Ammon's horn (tissue), 1 donor: Measurements from ENCODE around the gene C1orf50.
"Not testable (repeated sequence)": the region's sequence is repeated elsewhere in the genome, so short reads cannot be mapped to it uniquely, and the experiment has no call there.

Experiments
- DNase-seq: peaks from one replicate; pipeline ENCODE4 v3.0.0-alpha.2; 2016; ENCODE audit warnings: low spot score

C1orf50 gene

DNA sequence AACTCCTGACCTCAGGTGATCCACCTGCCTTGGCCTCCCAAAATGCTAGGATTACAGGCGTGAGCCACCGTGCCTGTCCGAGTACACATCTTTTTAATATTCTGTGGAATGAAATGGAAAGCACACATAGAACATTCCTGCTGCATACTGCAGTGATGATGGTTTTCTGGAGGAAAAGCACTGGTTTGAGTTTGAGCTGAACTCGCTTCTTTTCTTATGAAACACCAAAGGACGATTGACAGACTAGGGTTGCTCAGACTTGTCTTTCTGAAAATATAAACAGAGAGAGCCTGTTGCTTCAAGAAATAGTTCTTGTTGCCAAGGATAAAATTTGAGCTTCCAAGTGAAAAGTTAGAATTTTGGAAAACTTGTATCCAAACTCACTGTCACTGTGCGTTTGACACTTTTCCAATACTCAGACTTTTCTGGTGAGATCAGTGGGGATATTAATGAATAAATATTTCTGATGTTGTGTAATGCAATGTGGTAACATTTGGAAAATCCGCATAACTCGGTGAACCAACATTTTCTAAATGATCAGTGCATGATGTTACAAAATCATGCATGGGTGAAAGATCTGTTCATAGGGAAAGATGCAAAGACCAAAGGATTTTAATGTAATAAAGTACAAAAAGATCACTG lies 34.9 kb downstream of the C1orf50 start:
- no peak for DNase-seq

DNA sequence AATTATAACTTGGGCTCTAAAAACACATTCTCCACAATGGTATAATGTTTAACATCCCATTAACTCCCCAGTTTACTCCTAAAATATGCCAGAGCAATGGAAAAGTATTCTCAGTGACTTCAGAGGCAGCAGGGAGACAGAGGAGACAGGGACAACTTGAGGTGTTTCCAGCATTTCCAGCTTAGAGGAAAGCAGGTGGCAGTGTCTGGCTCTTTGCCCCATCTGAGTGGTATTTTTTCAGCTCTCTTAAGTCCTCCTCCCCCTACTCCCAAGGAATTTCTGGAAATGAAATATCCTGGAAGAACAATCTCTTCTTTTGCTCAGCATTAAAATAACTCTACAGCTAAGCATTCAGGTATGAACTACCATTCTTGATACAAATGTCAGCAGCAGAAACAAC lies 39.1 kb downstream of the C1orf50 start:
- DNase-seq: no peak

DNA sequence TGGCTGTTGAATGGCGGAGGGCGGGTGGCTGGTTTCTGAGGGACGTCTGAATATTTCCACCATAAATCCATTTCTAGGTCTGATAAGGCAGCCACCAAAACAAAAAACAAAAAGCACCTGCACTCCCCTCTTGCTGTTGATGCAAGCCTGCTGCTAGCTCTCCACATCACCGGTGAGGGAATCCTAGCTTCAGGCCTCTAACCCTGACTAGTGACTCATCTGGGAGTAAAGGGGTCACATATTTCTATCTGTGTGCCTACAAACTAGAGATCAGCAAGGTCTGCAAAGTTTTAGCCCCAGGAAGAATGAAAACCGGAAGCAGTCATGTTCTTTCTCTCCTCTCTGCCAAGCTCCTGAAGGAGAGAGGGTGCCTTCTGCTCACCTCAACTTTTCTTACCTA lies 39.5 kb downstream of the C1orf50 start:
- no peak for DNase-seq

DNA sequence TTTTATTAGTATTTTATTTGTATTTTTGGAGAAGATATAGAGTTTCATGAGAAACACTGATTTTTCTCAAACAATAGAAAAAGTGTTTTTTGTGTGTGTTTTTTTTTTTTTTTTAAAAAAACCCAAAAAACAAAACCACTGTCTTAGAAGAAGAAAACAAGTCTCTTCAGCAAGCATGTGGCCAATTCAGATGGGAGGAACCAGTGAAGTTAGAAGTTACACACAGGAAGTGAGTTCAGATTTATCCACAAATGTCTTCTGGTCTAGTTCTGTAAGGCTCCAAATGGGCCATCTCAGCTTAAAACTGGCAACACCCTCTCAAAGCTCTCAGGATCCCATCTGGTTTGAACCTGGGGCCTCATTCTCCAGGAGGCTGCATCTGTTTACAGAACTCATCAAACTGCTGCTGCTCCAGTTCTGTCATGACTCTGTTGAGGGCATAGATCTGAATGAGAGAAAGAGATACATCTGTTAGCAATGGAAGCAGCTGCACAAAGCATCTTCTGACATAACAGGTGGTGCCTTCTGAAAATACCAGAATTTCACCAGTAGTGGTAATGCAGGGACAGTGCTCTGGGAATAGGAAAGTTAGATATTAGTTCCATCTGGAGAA lies 40.1 kb downstream of the C1orf50 start:
- DNase-seq: no peak

DNA sequence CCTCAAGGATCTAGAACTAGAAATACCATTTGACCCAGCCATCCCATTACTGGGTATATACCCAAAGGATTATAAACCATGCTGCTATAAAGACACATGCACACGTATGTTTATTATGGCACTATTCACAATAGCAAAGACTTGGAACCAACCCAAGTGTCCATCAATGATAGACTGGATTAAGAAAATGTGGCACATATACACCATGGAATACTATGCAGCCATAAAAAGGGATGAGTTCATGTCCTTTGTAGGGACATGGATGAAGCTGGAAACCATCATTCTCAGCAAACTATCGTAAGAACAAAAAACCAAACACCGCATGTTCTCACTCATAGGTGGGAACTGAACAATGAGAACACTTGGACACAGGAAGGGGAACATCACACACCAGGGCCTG lies 47.8 kb downstream of the C1orf50 start:
- DNase-seq: not testable (repeated sequence)

DNA sequence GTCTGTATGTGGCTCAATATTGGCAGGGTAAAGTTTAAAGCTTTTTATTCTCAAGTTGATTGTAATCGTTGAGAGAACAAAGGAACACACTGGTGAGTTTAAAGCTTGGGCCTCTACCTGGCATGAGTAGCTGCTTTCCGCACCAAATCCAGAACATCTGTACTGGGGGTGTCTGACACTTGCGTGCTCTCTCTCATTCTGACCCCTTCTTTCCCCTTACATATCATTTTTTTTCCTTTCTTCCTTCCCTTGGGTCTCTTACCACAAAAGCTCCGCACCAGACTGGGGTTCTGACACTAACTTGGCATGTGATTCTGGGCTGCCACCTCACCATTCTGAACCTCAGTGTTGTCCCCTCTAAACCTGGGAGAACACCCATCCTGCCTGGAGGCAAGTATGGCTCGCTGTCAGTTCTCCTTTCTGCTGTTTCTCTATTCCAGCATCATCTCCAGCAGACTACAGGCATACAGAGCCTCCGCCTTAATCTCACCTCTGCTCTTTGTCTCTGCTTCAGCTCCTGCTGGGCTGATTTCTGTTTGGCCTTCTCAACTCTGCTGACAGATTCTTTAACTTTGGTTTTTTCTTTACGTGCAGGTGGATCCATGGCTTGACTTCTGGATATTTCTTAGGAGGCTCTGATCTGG lies 49.0 kb downstream of the C1orf50 start:
- peak; percentile 35 for DNase-seq

DNA sequence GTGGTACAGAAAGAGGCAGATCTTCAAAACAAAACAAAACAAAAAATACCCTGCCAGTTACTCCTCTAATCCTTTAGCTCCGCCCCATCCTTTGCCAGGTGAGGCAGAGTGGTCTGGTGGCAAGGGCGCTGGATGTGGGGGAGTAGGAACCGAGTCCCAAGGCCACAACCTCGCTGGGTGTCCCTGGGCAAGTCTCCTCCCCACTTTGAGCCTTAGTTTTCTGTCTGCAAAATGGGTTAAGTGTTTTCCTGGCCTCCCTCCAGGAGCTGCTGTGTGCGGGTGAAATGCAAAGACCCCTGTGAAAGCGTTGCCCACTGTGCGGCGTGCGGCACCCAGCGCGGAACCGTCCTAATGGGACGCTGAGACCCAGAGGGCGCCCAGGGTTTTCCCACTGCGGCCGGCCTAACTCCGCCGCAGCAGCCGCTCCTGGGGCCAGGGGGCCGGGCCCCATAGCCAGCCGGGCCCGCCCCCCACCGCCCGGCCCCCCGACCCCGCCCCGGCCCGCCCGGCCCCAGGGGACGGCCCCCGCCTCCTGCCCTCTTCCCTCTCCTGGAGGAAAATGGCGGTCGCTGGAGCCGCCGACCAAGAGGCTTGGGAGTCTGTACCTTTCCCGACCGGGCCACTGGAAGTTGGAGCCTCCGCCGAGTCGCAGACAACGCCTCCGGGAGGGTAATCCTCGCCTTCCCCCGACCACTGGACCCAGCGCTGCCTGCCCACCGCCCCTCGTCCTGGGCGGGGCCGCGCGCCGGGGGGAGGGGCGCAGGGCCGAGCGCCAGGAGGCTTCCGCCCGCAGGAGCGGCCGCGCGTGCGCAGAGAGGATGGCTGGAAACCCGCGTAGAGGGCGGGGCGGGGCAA lies 49.8 kb downstream of the C1orf50 start, which contains the start of the genes ERMAP and SVBP:
Gene ERMAP, plus strand, starts transcription at position 538 of the 855 bp plus-strand sequence. CDS start 13,327 bp downstream, outside the sequence.
Gene SVBP, minus strand, starts transcription at position 813 of the 855 bp plus-strand sequence. CDS start 853 bp downstream, outside the sequence.
- DNase-seq: peak; percentile 92

DNA sequence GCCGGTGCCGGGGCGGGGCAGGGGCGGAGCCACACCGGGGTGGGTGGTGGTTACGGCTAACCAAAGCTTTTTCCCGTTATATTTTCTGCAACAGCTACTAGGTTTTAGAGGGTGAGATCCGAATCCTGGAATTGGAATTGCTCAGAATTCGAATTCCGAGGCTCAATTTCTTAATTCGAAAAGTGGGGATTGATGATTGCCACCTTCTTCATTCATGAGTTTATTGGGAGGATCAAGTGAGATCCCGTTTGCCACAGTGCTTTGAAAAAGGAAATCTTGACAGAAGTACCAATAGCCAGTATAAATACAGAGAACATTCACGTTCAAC lies 50.4 kb downstream of the C1orf50 start:
- DNase-seq: no peak

DNA sequence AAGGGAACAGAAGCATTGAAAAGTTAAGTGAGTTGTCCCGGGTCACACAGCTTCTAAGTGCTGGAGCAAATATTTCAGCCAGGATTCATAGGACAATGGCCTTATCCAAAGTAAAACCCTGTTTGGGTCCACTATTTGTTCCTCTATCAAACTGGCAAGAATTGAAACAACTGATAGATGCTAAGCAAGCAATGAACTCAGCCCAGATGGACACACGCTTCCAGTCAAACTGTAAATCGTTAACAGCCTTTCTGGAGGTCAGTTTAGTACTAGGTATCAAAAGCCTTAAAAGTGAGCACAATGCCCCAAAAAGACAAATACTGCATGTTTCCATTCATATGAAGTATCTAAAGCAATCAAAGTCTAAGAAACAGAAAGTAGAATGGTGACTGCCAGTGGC lies 50.9 kb downstream of the C1orf50 start:
- no peak for DNase-seq

DNA sequence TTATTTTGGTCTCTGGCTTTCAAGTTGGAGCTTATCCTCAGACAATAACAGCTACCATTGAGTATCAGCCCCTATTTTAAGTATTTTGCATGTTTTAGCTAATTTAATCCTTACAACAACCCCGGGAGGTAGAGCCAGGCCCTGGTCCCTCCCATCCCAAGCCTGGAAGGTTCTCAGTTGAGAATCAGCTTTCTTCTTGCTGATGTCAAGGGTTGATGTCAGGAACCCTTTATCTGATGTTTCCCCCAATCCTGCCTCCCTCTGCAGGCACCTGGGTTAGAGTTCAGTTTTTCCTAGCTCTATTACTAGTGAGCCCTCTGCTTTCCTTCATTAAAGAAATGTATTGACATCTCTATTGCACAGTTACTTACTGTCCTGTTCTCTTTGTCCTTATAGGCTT lies 53.8 kb downstream of the C1orf50 start:
- DNase-seq: no peak

DNA sequence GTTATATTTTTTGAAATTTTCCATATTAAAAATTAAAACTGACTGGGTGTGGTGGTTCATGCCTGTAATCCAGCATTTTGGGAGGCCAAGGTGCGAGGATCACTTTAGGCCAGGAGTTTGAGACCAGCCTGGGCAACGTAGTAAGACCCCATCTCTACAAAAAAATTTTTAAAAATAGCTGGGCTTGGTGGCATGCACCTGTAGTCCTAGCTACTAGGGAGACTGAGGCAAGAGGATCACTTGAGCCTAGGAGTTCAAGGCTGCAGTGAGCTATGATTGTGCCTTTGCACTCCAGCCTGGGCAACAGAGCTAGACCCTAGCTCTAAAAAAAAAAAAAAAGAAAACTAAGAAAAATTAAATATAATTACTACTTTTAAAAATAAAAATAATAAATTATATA lies 54.6 kb downstream of the C1orf50 start:
- no peak for DNase-seq

DNA sequence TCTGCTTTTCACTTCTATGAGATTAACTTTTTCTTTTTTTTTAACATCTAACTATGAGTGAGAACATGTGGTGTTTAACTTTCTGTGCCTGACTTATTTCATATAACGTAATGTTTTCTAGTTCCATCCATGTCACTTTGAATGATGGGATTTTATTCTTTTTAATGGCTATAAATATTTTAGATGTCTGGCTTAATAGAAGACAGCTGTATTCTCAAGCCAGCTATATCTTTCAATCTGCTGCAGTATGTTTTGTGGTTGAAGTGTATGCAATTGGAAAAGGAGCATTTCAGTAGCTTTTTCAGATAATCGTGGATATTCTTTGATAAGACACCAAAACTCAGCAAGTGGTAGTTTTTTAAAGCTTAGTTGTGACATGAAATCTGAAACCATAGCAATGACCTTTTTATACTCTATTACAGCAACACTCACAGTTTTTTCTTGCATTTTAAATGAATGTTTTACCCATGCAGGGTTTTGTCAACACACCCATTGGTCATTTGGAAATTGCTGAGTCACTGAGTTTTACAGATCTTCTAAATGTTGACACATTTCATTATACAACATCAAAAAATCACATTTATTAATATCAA lies 55.8 kb downstream of the C1orf50 start:
- DNase-seq: no peak

DNA sequence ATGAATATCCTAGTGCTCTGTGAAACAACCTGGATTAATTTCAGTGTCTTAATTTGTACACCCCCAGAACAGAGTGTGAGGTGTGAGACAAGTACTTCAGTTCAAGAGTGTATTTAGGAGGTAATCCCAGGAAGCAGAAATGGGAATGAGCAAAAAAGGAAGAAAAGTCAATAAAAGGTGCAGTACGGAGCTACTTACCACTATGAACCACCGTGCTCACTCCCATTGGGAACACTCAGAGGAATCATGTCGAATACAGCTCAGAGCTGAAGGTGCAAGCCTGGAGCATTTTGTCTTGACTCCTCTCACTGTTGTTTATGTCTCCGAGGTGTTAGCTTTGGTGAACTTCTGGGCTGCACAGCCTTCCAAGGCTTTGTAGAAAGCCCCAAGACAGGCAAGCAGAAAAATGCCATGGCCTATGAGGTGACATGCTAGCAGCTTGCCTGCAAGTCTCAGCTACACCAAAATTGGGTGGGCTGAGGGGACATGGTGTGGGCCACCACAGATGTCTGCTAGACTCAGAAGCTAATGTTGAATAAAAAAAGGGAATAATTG lies 57.5 kb downstream of the C1orf50 start:
- DNase-seq: no peak

DNA sequence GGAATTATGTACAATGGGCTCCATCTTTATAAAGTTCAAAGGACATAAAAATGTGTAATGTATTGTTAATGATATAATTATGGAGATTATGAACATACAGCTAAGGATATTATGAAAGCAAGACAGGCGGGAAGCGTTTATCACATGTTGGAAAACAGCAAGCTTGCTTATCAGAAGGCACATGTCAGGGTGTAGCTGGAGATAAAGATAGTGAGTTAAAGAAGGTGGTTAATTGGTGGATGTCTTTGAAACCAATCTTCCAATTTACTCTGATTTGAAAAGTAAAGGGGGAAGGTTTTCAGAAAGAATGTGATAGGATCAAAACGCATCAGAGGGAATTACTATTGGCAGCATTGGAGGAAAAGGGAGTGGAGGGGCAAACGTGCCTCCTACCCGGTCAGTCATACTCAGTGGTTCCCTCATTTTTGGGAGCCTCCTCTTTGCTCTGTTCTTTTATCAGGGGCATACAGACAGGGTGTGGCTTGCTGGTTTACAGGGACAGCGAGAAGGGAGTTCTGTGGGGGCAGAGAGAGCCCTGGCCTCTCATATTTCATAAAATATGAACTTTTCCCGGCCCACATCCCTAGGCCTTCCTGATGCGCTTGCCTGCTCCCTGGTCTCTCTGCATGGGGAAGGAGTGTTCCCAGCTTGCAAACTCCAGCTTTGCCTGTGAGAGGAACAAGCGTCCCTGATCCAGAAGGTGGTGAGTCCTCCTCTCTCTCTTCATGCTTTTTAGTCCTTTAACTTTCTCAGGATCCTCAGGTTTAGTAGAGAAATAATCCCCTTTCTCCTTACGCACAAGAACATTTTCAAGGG lies 58.2 kb downstream of the C1orf50 start:
- DNase-seq: no peak
